ENCODE data around the gene ANKDD1A. TPM values are rescaled to one million over a fixed set of nuclear protein-coding genes. Genes with fewer than 3 reads are reported as not detected.

Gene ANKDD1A
- total and polyA plus RNA-seq, 2 experiments from 2014 or later: 6.7 to 9.3 TPM

DNA sequence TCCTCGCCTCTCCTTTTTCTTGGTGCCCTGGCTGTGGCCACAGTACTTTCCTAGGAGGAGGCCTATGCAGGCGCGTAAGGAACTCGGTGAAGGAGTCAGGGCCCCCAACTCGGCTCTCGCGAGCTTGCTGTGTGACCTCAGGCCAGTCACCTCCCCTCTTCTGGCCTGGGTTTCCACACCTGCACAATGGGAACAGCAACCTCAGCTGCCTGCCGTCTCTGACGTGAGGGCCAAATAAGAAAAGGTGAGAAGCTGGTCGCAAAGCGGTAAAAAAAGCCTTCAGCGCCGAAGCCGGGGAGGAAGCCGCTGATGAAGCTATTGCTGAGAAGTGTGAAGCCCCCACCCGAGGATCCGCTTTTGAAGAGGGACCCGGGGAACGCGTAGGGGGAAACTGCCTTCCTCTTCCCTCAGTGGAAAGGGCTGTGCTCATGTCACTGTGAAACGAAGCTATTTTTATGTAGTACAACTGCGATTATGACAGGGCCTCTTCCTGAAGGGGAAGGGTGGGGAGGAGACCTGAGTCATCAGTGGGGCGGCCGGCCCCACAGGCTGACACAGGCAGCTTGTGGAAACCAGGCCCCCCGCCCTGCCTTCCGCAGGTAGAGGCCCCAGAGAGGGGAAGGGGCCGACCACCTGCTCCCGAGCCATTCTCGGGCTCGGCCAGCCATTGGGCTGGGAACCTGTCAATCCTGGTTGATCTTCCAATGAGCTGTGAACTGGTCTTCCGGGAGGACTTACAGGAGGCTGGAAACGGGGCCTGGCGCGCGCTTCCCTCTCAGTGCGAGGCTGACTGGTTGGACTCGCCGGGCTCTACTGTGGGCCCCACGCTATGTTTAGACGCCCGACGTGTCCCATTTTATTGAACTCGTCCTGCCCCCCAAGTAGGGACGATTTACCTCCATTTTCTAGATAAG is 18.0 kb upstream of the ANKDD1A start (continued):
- TF ChIP-seq, protein P1, sequence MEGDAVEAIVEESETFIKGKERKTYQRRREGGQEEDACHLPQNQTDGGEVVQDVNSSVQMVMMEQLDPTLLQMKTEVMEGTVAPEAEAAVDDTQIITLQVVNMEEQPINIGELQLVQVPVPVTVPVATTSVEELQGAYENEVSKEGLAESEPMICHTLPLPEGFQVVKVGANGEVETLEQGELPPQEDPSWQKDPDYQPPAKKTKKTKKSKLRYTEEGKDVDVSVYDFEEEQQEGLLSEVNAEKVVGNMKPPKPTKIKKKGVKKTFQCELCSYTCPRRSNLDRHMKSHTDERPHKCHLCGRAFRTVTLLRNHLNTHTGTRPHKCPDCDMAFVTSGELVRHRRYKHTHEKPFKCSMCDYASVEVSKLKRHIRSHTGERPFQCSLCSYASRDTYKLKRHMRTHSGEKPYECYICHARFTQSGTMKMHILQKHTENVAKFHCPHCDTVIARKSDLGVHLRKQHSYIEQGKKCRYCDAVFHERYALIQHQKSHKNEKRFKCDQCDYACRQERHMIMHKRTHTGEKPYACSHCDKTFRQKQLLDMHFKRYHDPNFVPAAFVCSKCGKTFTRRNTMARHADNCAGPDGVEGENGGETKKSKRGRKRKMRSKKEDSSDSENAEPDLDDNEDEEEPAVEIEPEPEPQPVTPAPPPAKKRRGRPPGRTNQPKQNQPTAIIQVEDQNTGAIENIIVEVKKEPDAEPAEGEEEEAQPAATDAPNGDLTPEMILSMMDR (conservative IDR thresholded peaks at IDR 0.05; ENCODE audit: low read depth in 2 of 2): no peak
- no peak for TF ChIP-seq EZH2phosphoT487 (IDR thresholded peaks at IDR 0.05; ENCODE audit: unreplicated experiment)
- TF ChIP-seq NANOG (IDR thresholded peaks at IDR 0.05; ENCODE audit: borderline replicate concordance): no peak
- TF ChIP-seq EZH2 (IDR thresholded peaks at IDR 0.05; ENCODE audit: low read depth, unreplicated experiment): no peak
- no peak for TF ChIP-seq JUNB (IDR thresholded peaks at IDR 0.05; ENCODE audit: unreplicated experiment)

DNA sequence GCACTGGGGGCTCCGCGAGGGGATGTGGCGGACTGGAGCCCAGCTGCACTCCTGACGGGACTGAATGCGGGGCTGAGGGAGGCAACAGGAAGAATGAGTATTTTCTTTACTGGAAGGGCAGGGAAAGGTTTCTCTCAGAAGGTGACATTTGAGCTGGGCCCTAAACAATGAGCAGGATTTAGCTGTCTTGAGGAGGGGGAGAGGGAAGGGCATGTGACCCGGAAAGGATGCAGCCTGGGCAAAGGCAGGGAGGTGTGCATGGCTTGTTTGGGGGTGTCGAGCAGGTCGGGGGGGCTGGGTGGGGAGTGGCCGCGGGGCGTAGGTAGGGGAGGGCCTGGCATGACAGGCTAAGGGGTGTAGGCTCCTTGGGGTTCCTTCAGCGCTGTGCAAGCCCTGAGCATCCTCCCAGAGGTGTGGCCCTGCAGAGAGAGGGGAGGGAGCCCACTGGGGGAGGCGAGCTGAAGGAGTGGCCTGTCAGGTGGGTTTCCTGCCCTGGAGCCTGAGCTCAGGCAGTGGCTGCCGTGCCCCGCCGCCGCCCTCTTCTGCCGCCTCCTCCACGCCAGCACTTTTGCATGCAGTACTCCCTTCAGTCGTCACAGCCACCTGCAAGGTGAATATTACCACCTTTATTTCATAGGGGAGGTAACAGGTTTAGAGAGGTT is 17.2 kb upstream of the ANKDD1A start:
- H3K4me3 ChIP-seq: peak overlapping the region; percentile 60
- peak overlapping the region; percentile 81 for H3K4me3 Mint-ChIP-seq
- no peaks in the 10 kb centered on the region for H4K20me1 ChIP-seq (replicated peaks; ENCODE audit: insufficient read depth)
- H3K27me3 ChIP-seq (ENCODE audit: insufficient read depth): no peaks in the 10 kb centered on the region
- H3K79me2 ChIP-seq (replicated peaks; ENCODE audit: insufficient read depth): no peaks in the 10 kb centered on the region
- peak; percentile 71 for ATAC-seq
- H2AFZ ChIP-seq: peak overlapping the region; percentile 87
- H3K4me1 Mint-ChIP-seq: peaks cover 53% of the 10 kb centered on the region
- no peak for TF ChIP-seq JUNB (IDR thresholded peaks at IDR 0.05; ENCODE audit: unreplicated experiment)
- TF ChIP-seq EZH2 (IDR thresholded peaks at IDR 0.05; ENCODE audit: low read depth, unreplicated experiment): no peak
- no peak for TF ChIP-seq NANOG (IDR thresholded peaks at IDR 0.05; ENCODE audit: borderline replicate concordance)
- TF ChIP-seq, protein P1 (conservative IDR thresholded peaks at IDR 0.05; ENCODE audit: low read depth in 2 of 2): no peak
- TF ChIP-seq, protein P2, sequence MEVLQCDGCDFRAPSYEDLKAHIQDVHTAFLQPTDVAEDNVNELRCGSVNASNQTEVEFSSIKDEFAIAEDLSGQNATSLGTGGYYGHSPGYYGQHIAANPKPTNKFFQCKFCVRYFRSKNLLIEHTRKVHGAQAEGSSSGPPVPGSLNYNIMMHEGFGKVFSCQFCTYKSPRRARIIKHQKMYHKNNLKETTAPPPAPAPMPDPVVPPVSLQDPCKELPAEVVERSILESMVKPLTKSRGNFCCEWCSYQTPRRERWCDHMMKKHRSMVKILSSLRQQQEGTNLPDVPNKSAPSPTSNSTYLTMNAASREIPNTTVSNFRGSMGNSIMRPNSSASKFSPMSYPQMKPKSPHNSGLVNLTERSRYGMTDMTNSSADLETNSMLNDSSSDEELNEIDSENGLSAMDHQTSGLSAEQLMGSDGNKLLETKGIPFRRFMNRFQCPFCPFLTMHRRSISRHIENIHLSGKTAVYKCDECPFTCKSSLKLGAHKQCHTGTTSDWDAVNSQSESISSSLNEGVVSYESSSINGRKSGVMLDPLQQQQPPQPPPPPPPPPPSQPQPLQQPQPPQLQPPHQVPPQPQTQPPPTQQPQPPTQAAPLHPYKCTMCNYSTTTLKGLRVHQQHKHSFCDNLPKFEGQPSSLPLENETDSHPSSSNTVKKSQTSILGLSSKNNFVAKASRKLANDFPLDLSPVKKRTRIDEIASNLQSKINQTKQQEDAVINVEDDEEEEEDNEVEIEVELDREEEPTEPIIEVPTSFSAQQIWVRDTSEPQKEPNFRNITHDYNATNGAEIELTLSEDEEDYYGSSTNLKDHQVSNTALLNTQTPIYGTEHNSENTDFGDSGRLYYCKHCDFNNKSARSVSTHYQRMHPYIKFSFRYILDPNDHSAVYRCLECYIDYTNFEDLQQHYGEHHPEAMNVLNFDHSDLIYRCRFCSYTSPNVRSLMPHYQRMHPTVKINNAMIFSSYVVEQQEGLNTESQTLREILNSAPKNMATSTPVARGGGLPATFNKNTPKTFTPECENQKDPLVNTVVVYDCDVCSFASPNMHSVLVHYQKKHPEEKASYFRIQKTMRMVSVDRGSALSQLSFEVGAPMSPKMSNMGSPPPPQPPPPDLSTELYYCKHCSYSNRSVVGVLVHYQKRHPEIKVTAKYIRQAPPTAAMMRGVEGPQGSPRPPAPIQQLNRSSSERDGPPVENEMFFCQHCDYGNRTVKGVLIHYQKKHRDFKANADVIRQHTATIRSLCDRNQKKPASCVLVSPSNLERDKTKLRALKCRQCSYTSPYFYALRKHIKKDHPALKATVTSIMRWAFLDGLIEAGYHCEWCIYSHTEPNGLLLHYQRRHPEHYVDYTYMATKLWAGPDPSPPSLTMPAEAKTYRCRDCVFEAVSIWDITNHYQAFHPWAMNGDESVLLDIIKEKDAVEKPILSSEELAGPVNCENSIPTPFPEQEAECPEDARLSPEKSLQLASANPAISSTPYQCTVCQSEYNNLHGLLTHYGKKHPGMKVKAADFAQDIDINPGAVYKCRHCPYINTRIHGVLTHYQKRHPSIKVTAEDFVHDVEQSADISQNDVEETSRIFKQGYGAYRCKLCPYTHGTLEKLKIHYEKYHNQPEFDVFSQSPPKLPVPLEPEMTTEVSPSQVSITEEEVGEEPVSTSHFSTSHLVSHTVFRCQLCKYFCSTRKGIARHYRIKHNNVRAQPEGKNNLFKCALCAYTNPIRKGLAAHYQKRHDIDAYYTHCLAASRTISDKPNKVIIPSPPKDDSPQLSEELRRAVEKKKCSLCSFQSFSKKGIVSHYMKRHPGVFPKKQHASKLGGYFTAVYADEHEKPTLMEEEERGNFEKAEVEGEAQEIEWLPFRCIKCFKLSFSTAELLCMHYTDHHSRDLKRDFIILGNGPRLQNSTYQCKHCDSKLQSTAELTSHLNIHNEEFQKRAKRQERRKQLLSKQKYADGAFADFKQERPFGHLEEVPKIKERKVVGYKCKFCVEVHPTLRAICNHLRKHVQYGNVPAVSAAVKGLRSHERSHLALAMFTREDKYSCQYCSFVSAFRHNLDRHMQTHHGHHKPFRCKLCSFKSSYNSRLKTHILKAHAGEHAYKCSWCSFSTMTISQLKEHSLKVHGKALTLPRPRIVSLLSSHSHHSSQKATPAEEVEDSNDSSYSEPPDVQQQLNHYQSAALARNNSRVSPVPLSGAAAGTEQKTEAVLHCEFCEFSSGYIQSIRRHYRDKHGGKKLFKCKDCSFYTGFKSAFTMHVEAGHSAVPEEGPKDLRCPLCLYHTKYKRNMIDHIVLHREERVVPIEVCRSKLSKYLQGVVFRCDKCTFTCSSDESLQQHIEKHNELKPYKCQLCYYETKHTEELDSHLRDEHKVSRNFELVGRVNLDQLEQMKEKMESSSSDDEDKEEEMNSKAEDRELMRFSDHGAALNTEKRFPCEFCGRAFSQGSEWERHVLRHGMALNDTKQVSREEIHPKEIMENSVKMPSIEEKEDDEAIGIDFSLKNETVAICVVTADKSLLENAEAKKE (CRISPR knock-in tag; IDR thresholded peaks at IDR 0.05): no peak
- TF ChIP-seq ZNF331 (CRISPR knock-in tag; IDR thresholded peaks at IDR 0.05; ENCODE audit: low read depth): no peak
- TF ChIP-seq ZNF114 (CRISPR knock-in tag; IDR thresholded peaks at IDR 0.05): no peak
- TF ChIP-seq, protein P3, sequence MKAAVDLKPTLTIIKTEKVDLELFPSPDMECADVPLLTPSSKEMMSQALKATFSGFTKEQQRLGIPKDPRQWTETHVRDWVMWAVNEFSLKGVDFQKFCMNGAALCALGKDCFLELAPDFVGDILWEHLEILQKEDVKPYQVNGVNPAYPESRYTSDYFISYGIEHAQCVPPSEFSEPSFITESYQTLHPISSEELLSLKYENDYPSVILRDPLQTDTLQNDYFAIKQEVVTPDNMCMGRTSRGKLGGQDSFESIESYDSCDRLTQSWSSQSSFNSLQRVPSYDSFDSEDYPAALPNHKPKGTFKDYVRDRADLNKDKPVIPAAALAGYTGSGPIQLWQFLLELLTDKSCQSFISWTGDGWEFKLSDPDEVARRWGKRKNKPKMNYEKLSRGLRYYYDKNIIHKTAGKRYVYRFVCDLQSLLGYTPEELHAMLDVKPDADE (IDR thresholded peaks at IDR 0.05): no peak
- peaks cover 4% of the 10 kb centered on the region for H3K36me3 Mint-ChIP-seq (ENCODE audit: low read depth)
- H3F3A ChIP-seq (replicated peaks; ENCODE audit: low read depth): peaks cover 9% of the 10 kb centered on the region; the same call in 1 of the 2 replicates
- H3K27ac ChIP-seq (ENCODE audit: low read depth): peak overlapping the region; percentile 87
- peaks cover 23% of the 10 kb centered on the region for H3K4me1 ChIP-seq (ENCODE audit: insufficient read depth)
- DNase-seq (ENCODE audit: low spot score): peak; percentile 82
- peaks cover 2% of the 10 kb centered on the region; the same call in 2 of the 3 replicates for H3K9me3 Mint-ChIP-seq
- H3K27ac Mint-ChIP-seq: peak overlapping the region; percentile 90
- H3K27me3 Mint-ChIP-seq (ENCODE audit: insufficient read depth, low read depth, poor library complexity): peaks cover 20% of the 10 kb centered on the region
- peak overlapping the region; percentile 76 for H3K4me2 ChIP-seq
- H3K9me2 ChIP-seq (ENCODE audit: insufficient read depth): 0 out of 2 replicates have a peak, but pooled peaks cover 4% of the 10 kb centered on the region
- no peaks in the 10 kb centered on the region for H3K36me3 ChIP-seq (ENCODE audit: insufficient read depth)

All from GM23338 (cell line).